Body of pancreas (tissue), 4 donors: ENCODE data around the gene CDH4.

Experiments
- CTCF ChIP-seq, 7 experiments: fragments of 450-650 bp in 4 of 7; fragments of 200-600 bp in 3 of 7; sonication (generic) in 3 of 7; IDR thresholded peaks; one replicate each; pipeline ENCODE4 v1.5.1; 2016 to 2019; ENCODE audit warnings: antibody characterized with exemption in 7 of 7
- POLR2A ChIP-seq, 3 donors: fragments of 450-650 bp; IDR thresholded peaks; one replicate each; pipeline ENCODE4 v1.6.1; 2016; ENCODE audit warnings: antibody characterized with exemption in 3 of 3, mild to moderate bottlenecking in 2 of 3

- TF ChIP-seq CTCF (IDR thresholded peaks at IDR 0.05) (no peak), POLR2A (IDR thresholded peaks at IDR 0.05) (no peak)
Observed at GRCh38 chr20:61684583-61685235, 432.6 kb downstream of the CDH4 start.
